ENCODE data around the gene CLEC2B. TPM values are rescaled to one million over a fixed set of nuclear protein-coding genes. Genes with fewer than 3 reads are reported as not detected.
"Not testable (repeated sequence)": the region's sequence is repeated elsewhere in the genome, so short reads cannot be mapped to it uniquely, and the experiment has no call there.

Gene CLEC2B
- not detected for polyA plus RNA-seq (2013, experiment 1 of 2; ENCODE audit: insufficient read length)
- 0.14 TPM for polyA plus RNA-seq (2013, experiment 2 of 2; ENCODE audit: insufficient read length)

DNA sequence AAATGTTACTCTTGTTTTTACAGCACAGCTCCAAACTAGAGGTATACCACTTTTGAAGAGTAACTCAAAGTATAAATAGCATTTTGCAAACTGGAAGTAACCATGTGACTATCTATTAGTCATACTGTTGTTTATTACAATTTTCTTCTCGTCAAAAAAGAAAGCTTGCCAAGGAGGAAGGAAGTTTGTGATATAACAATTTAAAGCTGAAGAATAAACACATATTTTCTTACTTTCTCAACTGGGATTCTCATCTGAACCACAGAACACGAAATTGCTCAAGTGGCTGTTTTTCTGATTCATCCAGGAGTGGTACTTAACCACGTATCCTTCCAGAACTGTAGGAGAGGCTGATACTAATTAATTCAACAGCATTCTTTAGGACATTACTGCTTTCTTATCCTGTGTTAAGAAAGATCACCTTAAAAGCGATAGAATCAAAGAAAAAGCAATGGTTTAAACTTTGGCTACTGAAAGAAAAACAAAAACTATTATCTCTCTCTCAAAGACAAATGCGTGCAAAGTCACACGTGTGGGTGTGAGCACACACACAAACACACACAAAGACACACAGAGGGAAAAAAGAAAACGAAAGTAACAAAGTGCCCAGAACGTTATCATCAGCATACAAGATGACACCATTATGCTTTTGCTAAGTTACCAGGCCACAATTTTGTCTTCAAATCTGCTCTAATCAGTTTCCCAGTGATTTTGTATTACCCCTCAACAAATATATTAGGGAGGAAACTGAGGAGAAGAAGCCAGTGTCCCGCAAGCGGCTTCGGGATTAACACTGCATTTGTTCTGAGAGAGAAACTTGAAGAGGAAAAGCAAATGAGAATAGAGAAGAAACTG, at the start of gene CLEC2B:
TSS of gene CLEC2B (minus strand) at position 48 of the 855 bp plus-strand sequence.
- peak; percentile 53 for DNase-seq

DNA sequence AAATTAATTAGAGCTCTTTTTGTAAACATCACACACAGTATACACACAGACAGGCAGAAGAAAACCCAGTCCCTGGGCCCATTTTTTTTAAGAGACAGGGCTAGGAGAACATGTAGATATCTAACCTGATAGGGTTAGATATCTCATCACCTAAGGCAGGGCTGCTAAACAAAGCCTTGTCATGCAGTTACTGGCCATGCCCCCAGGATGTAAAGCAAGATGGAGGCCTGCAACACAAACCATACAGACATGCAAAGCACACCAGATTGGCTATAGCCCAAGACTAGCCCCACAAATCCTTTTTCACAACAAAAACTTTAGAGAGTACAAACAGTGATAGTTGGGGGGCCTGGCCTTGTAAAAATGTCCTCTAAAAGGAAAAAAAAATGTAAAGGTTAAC, 42.6 kb upstream of the CLEC2B start:
- no peak for DNase-seq

DNA sequence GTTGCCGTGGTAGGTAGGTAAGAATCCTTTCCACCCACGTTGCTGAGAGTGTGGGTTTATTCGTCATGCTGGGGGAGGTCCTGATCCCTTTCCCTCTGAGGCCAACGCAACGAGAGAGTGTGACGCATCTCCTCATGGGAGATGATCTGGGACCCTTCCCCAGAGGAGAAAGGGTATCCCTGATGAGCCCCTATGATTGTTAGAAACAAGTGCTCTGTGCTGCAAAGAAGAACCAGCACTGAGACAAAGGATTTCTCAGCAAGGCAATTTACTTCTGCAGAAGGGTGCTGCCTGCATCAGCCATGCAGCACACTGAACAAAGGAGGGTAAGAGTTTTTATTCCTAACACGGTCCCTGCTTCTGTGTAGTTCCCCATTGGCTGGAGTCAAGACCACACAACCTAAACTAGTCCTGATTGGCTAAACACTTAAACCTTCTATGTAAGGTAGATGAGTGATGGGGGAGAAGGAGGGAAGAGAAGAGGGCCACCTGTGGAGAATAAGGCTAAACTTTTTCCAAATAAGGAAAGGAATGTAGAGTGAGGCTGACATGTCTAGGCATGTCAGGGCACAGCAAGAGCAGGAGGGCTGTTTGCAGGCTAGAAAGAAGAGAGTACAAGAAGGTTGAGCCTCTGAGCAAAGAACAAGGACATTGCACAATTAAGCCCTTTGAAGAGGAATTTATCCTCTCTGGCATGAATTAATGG, 41.7 kb upstream of the CLEC2B start:
- DNase-seq, result no peak

DNA sequence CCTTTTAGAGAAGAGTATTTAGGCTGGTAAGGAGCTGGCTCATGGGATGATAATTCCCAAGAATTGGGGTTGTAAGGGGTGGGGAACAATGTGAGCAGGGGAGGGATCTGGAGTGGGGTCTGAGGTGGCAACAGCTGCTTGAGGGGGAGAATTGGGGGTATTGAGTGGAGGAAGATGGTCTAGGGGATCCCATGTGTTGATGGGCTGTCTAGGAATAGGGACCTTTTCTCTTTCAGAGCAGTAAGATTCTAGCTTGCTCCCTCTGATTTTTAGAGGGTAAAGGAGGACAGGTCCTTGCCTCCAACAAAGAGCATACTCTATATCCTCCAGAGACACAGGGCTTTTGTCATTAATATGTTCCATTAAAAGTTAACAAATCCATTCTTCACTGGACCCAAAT, 40.6 kb upstream of the CLEC2B start:
- no peak for DNase-seq

DNA sequence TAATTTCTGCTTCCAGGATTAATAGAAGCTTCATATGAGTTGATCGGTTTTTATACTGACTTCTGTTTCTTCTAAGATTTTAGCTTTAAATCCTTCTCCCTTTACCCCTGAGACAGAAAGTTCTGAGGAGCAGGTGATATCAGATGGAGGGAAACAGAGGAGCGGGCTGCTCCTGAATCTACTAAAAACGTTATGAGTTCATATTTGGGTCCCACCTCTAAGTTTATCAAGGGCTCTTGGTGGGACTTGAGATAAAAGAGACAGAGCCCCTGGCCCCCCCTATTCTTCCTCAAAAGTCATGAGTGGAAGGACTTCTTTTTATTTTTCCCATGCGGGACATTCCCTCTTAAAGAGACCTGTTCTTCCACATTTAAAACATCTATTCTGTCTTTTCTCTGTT, 39.2 kb upstream of the CLEC2B start:
- DNase-seq, result no peak

DNA sequence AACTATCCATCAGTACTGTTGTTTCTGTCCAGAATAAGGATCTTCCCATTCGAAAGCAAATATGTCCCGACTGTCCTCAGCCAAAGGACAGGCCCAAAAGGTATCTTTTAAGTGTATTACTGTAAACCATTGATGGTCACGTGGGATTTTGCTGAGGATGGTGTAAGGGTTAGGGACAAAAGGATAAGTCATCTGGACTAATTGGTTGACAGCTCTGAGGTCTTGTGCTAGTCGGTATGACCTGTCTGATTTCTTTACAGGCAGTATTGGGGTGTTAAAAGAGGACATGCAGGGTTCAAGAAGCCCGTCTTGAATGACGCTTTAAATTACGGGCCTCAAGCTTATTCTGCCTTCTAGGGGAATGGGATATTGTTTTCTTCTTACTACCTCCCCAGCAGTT, 38.6 kb upstream of the CLEC2B start:
- no peak for DNase-seq

DNA sequence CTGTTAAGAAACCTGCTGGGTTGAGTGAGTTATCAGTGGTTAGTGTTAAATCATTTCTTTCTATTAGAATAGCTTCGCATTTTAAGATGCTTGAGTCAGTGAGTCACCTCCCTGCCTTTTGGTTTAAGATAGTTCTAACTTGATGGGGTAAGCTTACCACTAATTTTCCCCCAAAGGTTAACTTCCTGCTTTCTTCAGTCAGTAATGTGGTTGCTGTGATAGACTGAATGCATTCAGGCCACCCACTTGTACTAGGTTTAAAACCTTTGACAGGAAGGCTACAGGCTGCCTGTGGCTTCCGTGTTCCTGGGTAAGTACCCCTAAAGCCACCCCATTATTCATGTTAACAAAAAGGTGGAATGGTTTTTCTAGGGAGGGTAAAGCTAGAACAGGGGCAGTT, 37.7 kb upstream of the CLEC2B start:
- DNase-seq, result no peak

DNA sequence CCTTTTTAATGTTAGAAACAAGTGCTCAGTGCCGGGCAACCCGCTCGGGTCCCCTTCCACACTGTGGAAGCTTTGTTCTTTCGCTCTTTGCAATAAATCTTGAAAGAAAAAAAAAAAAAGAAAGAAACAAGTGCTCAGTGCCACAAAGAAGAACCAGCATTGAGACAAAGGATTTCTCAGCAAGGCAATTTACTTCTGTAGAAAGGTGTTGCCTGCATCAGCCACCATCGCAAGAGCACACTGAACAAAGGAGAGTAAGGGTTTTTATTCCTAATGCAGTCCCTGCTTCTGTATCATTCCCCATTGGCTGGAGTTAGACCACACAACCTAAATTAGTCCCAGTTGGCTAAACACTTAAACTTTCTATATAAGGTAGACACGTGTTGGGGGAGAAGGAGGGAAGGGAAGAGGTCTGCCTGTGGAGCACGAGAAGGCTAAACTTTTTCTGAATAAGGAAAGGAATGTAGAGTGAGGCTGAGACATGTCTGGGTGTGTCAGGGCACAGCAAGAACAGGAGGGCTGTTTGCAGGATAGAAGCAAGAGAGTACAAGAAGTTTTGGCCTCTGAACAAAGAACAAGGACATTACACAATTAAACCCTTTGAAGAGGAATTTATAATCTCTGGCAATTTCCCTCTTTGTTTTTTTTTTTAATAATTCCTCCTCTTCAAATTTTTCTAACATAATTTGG, 33.5 kb upstream of the CLEC2B start:
- DNase-seq, result no peak

DNA sequence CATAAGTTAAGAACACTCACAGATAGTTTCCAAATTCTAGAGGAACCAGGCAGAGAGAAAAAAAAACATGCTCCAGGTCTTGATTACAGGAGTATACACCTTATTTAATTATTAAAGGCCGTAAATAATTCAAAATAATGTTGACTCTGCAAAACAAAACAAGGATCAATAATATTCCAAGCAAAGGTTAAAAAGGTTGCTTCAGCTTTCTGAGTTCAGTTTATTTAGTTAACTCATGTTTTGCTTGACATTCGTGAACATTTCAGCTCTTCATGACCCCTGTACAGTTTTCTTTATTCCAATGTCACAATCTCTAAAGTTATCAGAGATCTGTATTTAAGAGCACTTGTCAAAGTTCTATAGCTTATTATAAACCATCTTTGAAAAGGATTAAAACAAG, 31.8 kb upstream of the CLEC2B start:
- DNase-seq, result no peak

DNA sequence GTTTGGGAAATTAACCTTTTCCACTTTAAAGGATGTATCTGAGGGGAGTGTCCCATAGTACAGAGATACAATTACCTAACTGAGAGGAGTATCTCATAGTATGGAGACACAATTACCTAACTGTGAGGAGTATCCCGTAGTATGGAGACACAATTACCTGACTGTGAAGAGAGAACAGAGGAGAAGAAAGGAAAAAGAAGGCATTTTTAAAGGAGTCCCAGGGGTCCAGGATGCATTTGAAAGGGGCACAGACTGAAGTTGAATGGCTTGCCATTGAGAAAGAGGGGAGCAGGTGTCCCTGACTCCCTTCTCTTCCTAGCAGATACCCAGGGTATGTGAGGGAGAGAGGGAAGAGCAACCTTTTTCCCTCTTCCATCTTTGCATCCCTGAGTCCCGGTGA, 30.1 kb upstream of the CLEC2B start:
- DNase-seq, result no peak

DNA sequence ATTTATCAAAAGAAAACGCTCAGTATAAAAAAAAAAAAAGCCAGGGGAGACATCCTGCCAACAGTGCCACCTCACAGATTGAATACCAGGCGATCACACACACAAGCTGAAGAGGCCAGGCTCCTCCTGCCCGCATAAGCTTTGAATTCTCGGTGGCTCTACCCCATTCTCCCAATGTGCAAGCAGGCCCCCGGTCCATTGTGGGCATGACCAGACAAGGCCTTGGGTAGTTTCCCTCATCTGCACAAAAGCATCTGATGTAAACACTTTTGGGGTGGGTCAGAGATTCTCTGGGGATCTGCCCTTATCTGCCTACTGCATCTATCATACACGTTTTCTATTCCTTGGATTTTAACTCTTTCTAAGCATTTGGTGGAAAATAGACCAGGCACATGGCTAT, 28.4 kb upstream of the CLEC2B start:
- DNase-seq, result no peak

DNA sequence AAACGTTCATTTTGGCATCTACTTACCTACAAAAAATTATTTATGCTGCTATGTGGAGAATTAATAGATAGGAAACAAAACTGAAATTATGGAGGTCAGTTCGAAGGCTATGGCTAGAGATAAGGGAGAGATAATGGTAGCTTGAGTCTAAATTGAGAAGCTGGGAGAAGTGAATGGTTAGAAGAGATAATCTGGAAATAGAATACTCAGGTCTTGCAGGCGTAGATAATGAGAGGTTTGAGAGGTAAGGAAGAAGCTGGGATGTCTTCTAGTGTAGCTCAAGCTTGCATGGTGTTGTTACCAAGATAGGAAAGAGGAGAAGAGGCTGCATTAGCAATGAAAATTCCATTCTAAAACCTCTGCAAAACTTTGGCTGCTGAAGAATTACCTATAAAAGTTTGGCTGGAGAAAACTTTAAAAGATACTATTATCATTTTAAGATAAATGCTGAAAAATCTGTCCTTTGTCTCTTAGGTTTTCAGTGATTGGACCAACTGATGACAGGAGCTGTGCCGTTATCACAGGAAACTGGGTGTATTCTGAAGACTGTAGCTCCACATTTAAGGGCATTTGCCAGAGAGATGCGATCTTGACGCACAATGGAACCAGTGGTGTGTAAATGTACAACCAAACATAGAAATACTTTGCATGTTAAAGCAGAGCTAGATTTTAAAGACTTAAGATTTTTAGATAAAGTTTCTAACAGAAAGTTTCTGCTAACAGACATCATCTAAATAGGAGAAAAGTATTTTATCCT, 26.2 kb upstream of the CLEC2B start:
- DNase-seq, result no peak

DNA sequence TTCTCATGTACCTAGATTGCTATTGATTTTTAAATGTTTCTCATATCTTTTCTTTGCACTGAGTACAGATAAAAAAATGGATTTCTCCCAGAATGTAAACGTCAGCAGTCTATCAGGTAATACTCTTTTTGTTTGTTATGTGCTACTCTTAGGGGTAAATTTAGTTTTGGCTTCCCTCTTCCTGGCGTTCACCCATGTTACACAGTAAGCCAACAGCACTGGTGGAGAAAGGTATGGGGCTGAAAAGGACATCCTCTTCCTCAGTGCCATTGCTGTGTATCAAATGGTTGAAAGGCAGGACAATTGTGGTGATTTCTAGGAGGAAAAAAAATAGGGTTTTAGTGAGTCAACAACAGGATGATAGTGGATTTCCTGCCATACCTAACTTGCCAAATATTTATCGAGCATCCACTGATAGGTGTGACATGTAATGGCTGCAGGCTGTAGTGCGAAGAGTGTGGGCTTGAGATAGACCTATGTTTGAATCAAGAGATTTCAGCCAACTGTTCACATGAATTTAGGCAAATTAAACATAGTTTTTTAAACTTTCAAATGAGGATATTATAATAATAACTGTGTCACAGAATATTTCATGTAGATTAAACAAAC, 19.6 kb upstream of the CLEC2B start:
- no peak for DNase-seq

DNA sequence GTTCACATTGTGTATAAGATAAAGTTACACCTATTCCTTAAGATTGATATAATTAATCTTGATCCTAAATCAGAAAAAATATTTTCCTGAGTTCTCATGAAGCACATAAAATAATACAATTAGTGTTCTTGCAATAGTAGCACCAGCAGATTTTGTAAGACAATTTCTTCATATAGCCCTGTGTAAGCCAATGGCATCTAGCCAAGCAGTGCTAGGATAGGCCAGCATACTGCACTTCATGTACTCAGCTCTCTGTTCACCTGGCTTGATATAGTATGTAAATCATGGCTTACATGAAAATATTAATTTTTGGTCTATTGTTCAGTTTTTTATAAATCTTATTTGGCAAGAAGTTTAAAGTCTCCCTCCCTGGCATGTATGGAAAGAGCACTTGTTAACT, 14.0 kb upstream of the CLEC2B start:
- no peak for DNase-seq

DNA sequence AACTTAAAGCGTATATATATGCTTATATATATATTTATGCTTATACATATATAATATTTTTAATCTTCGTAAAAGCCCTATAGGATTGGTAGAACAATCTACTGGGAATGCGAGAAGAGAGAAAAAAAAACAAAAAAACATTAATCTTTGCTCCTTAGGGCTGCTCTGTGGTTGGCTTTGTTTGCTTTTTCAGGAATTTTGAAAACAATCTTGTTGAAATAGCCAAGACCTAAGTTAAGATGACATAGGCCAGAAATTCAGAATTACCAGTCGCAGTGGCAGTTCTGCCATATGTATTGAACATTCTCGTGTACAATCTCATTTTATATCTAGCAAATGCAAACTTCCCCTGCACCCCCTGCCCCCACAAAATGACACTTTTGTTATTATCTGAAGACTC, 12.8 kb upstream of the CLEC2B start:
- DNase-seq, result no peak

DNA sequence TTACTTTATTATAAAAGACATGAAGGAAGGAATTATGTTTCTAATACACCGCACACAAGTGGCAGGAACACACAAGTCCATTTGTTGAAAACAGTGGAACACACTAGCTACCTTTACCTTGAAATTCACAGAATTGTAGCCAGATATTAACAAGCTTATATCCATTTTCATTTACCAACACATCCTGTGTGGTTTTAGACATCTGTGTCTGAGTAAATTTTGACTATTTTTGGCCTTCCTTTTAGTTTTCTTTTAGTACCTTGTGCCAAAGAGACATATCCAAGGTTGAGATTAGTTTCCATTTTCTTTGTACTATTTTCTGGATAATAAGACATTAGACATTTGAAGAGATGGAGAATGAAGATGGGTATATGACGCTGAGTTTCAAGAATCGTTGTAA, 12.1 kb upstream of the CLEC2B start, which contains the start of gene KLRF2:
TSS of gene KLRF2 (plus strand) at position 244 of the 400 bp plus-strand sequence. CDS start at position 351, 107 bp downstream.
- DNase-seq, result no peak

DNA sequence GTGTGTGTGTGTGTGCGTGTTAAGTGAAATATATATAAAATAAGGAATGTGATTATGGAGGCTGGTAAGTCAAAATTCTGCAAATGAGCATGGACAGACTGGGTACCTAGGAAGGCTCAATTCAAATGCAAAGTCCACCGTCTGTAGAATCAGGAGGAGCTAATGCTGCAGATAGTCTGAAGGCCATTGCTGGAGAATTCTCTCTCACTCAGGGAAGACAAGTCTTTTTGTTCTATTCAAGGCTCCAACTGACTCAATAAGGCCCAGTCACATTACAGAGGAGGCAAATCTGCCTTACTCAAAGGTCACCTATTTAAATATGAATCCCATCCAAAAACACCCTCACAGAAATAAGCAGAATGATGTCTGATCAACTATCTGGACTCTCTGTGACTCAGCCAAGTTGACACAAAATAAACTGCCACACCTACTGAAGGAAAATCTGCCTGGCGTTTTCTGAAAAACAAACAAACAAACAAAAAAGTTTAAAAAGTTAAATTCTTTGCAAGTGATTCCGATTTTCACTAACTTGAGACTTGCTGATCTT, 11.5 kb upstream of the CLEC2B start:
- DNase-seq, result no peak

DNA sequence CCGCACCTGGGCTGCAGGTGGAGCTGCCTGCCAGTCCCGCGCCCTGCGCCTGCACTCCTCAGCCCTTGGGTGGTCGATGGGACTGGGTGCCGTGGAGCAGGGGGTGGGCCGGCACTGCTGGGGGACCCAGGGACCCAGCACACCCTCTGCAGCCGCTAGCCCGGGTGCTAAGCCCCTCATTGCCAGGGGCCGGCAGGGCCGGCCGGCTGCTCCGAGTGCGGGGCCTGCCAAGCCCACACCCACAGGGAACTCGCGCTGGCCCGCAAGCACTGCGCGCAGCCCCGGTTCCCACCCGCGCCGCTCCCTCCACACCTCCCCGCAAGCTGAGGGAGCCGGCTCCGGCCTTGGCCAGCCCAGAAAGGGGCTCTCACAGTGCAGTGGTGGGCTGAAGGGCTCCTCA, 7.0 kb upstream of the CLEC2B start:
- DNase-seq, result not testable (repeated sequence)

DNA sequence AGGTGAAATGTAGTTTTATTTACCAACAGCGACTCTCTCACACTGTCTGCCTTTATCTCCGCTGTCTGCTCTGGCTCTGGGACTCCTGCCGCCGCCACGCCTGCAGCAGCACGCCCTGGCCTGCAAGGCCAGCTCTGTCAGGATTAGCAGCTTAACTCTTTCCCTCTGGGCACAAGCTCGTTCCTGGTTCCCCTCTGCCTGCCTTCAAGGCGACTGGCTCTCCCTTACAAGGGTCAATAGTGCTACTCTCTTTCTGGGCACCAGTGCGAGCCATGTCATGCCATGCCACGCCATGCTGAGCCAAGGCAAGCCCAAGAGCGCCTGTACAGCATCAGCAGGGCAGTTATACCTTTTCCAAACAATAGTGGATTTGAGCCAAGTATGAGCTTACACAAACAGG, 3.6 kb upstream of the CLEC2B start:
- DNase-seq, result no peak

DNA sequence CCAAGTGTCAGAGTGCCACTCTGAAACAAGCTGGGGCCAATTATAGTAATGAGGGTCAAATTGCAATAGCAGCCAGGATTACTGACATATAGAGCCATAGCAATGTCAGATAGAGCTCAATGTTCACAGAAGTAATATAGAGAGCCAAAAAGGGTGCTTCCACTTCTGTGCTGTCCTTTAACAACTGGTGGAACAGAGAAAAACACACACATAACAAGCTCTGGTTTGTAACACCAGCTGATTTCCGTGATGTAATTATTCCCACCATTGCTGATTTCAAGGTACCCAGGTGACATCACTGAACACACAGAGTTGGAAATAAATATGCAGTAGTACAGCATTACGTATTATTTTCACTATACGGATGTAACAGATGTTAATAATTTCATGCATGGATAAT, 3.0 kb upstream of the CLEC2B start:
- no peak for DNase-seq

DNA sequence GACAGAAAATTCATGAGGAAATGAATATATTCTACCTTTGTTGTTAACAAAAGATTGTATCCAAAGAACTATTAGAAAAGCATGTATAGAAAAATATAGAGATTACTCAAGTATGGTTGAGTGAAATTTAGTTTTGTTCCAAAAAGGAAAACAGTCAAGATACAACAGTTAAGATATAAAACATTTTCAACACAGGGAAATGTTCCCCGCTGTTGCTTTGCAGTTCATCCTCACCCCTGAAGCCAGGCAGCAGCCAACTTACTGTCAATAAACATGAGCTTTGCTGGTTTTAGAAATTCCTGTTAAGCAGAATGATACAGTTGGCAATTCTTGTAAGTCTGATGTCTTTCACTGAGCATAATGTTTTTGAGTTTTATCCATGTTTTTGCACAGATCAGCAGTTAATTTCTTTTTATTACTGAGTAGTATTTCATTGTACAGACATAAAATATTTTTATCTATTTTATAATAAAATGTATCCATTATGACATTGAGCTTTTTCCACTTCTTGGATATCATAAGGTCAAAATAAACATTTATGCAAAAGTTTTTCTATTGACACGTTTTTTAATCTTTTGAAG, 1.2 kb upstream of the CLEC2B start:
- no peak for DNase-seq

Data from fibroblast of skin of back (primary cell).